IMR-90 (cell line): ENCODE results near the gene PCED1A. TPM values are rescaled to one million over a fixed set of nuclear protein-coding genes. Genes with fewer than 3 reads are reported as not detected.

ENCODE experiments used
- ATAC-seq: fragments of 200-7000 bp; cut with Tn5 transposase; 2 replicates; pipeline ENCODE4 v1.9.1; 2020; ENCODE audit warnings: low read depth, mild to moderate bottlenecking, moderate library complexity
- BruUV-seq: library from RNA; stranded (reverse); fragments of 400-500 nt; replicated peaks from 2 replicates; lab custom pipeline; 2021; lab: Mats Ljungman, UMichigan
- CTCF ChIA-PET: fragments of 300-600 bp; formaldehyde crosslinking; extraction: SDS; loops from one replicate; lab custom pipeline; 2021; ENCODE audit warnings: antibody characterized with exemption; lab: Yijun Ruan, JAX
- POLR2A ChIA-PET: fragments of 300-600 bp; sonication (Branson Sonifier 250); formaldehyde crosslinking; loops from one replicate; lab custom pipeline; 2022; ENCODE audit warnings: antibody characterized with exemption; ENCODE audit not compliant: unreplicated experiment; lab: Charles Lee
- DNase-seq: peaks from one replicate; pipeline ENCODE4 v3.0.0; 2013
- H2AFZ ChIP-seq: replicated peaks from 2 replicates; pipeline ENCODE3; 2013; ENCODE audit warnings: low read length, mild to moderate bottlenecking; ENCODE audit not compliant: poor library complexity
- H2AK5ac ChIP-seq: 2 replicates; pipeline ENCODE4 v1.6.1; 2013; ENCODE audit warnings: low read depth, low read length, inconsistent platforms
- H2AK9ac ChIP-seq: replicated peaks from 2 replicates; pipeline ENCODE3; 2013; ENCODE audit warnings: mild to moderate bottlenecking, low read depth, low read length, moderate library complexity; ENCODE audit not compliant: poor library complexity
- H2BK120ac ChIP-seq: 2 replicates; pipeline ENCODE4 v1.6.1; 2013; ENCODE audit warnings: low read depth, low read length, inconsistent platforms
- H2BK15ac ChIP-seq: 3 replicates; pipeline ENCODE4 v1.6.1; 2013; ENCODE audit warnings: low read depth, low read length, inconsistent platforms
- H2BK20ac ChIP-seq: 2 replicates; pipeline ENCODE4 v1.6.1; 2013; ENCODE audit warnings: low read depth, mild to moderate bottlenecking, inconsistent platforms, low read length, moderate library complexity
- H2BK5ac ChIP-seq: 2 replicates; pipeline ENCODE4 v1.6.1; 2013; ENCODE audit warnings: mild to moderate bottlenecking, low read depth, low read length, inconsistent platforms; ENCODE audit not compliant: poor library complexity, severe bottlenecking
- H3K14ac ChIP-seq: replicated peaks from 2 replicates; pipeline ENCODE4 v1.6.1; 2013; ENCODE audit warnings: low read depth, low read length, inconsistent platforms
- H3K18ac ChIP-seq: 2 replicates; pipeline ENCODE4 v1.6.1; 2013; ENCODE audit warnings: low read depth, low read length, control low read depth
- H3K23ac ChIP-seq: 2 replicates; pipeline ENCODE4 v1.6.1; 2013; ENCODE audit warnings: low read depth, low read length, inconsistent platforms
- H3K27ac ChIP-seq: 2 replicates; pipeline ENCODE4 v1.5.1; 2013; ENCODE audit warnings: mild to moderate bottlenecking, control low read depth, low read length; ENCODE audit not compliant: insufficient read depth
- H3K27me3 ChIP-seq: 2 replicates; pipeline ENCODE4 v1.6.1; 2013; ENCODE audit warnings: low read length; ENCODE audit not compliant: control insufficient read depth, insufficient read depth
- H3K36me3 ChIP-seq: 2 replicates; pipeline ENCODE4 v1.6.1; 2013; ENCODE audit warnings: low read length, mixed read lengths; ENCODE audit not compliant: control insufficient read depth, insufficient read depth
- H3K4ac ChIP-seq: 2 replicates; pipeline ENCODE4 v1.6.1; 2013; ENCODE audit warnings: low read depth, low read length, inconsistent platforms
- H3K4me1 ChIP-seq: 2 replicates; pipeline ENCODE4 v1.6.1; 2013; ENCODE audit warnings: low read length, mixed read lengths; ENCODE audit not compliant: control insufficient read depth, insufficient read depth
- H3K4me2 ChIP-seq: 2 replicates; pipeline ENCODE4 v1.6.1; 2013; ENCODE audit warnings: low read depth, mild to moderate bottlenecking, control low read depth, low read length, moderate library complexity
- H3K4me3 ChIP-seq: 2 replicates; pipeline ENCODE4 v1.5.1; 2013; ENCODE audit warnings: low read depth, mild to moderate bottlenecking, control low read depth, low read length, moderate library complexity; ENCODE audit not compliant: insufficient read depth
- H3K56ac ChIP-seq: 2 replicates; pipeline ENCODE4 v1.6.1; 2013; ENCODE audit warnings: low read length, inconsistent platforms; ENCODE audit not compliant: insufficient read depth; ENCODE audit errors: extremely low read depth
- H3K79me1 ChIP-seq, 2 experiments: 2 replicates each; pipeline ENCODE4 v1.6.1; 2013; ENCODE audit warnings: low read length in 2 of 2, inconsistent platforms in 1 of 2, low read depth in 1 of 2
- H3K9ac ChIP-seq: 2 replicates; pipeline ENCODE4 v1.6.1; 2013; ENCODE audit warnings: low read depth, low read length, control low read depth
- H3K9me1 ChIP-seq: 2 replicates; pipeline ENCODE4 v1.6.1; 2013; ENCODE audit warnings: low read length, inconsistent platforms; ENCODE audit not compliant: insufficient read depth
- H3K9me3 ChIP-seq: 2 replicates; pipeline ENCODE4 v1.6.1; 2013; ENCODE audit warnings: low read length; ENCODE audit not compliant: control insufficient read depth, insufficient read depth
- H4K20me1 ChIP-seq: 2 replicates; pipeline ENCODE4 v1.6.1; 2013; ENCODE audit warnings: low read length, inconsistent platforms; ENCODE audit not compliant: insufficient read depth
- H4K5ac ChIP-seq: 2 replicates; pipeline ENCODE4 v1.6.1; 2013; ENCODE audit warnings: mild to moderate bottlenecking, low read depth, low read length, control low read depth
- H4K8ac ChIP-seq, 2 experiments: 2 replicates each; pipeline ENCODE4 v1.6.1; 2013; ENCODE audit warnings: low read depth in 2 of 2, low read length in 2 of 2, control low read depth in 1 of 2, inconsistent platforms in 1 of 2
- H4K91ac ChIP-seq: 2 replicates; pipeline ENCODE4 v1.6.1; 2013; ENCODE audit warnings: low read depth, low read length, inconsistent platforms; ENCODE audit not compliant: insufficient read depth
- BHLHE40 ChIP-seq: fragments of 150-350 bp; IDR thresholded peaks from 2 replicates; pipeline ENCODE4 v1.6.1; 2016; ENCODE audit warnings: mild to moderate bottlenecking, low read depth, low read length
- MAFK ChIP-seq: IDR thresholded peaks from 2 replicates; pipeline ENCODE4 v1.6.1; 2012; ENCODE audit warnings: low read depth, low read length, improper control_type of control experiment
- NFE2L2 ChIP-seq: fragments of 150-350 bp; IDR thresholded peaks from 2 replicates; pipeline ENCODE4 v1.6.1; 2016; ENCODE audit warnings: low read depth, mild to moderate bottlenecking, low read length
- RCOR1 ChIP-seq: IDR thresholded peaks from 2 replicates; pipeline ENCODE4 v1.6.1; 2012; ENCODE audit warnings: mild to moderate bottlenecking, low read length, improper control_type of control experiment; ENCODE audit not compliant: insufficient replicate concordance
- WGBS, 2 experiments: methylation state at CpG; one replicate each; pipeline versions ENCODE4 v1.1.5 to v1.1.7; 2013; ENCODE audit warnings: missing lambda C conversion rate in 2 of 2; ENCODE audit not compliant: insufficient read length in 1 of 2; ENCODE audit errors: extremely low coverage in 2 of 2; 5-methylcytosine and 5-hydroxymethylcytosine counted together
- dilution Hi-C: fragments of 300-500 bp; cut with HindIII; formaldehyde crosslinking; loops from one replicate; pipeline ENCODE4 v1.14.3; 2018; ENCODE audit warnings: low sequenced_read_pairs; ENCODE audit not compliant: unreplicated experiment
- in situ Hi-C: fragments of 300-500 bp; cut with MboI; formaldehyde crosslinking; loops from 3 replicates; pipeline ENCODE4 v1.14.3; 2019; ENCODE audit warnings: low sequenced_read_pairs, inconsistent platforms, mixed read lengths
- intact Hi-C: fragments of 100-400 bp; cut with micrococcal nuclease; formaldehyde crosslinking; loops from 2 replicates; pipeline ENCODE4 v1.10.0; 2022
- polyA plus RNA-seq, 3 experiments: library from polyadenylated mRNA; depleted of rRNA; stranded (reverse); fragments of >200 nt; gene quantifications; 2 replicates each; pipeline ENCODE4 v1.2.3, GENCODE V29; 2012; ENCODE audit warnings: low replicate concordance in 1 of 3
- total RNA-seq: library from RNA; depleted of rRNA; stranded (reverse); fragments of >200 nt; gene quantifications from 2 replicates; pipeline ENCODE4 v1.2.3, GENCODE V29; 2012
- TF ChIP-seq, protein P1 (sequence below): fragments of 150-350 bp; IDR thresholded peaks from 2 replicates; pipeline ENCODE4 v1.6.1; 2017; ENCODE audit warnings: mild to moderate bottlenecking, antibody characterized with exemption, low read length, low read depth
- TF ChIP-seq, protein P2 (sequence below): conservative IDR thresholded peaks from 2 replicates; pipeline ENCODE4 v1.5.1; 2012; ENCODE audit warnings: mild to moderate bottlenecking, low read depth, low read length, improper control_type of control experiment

Gene PCED1A
- total and polyA plus RNA-seq, 2 of the 4 experiments (the other 2 are of a cell fraction): 9.7 to 33.4 TPM

DNA sequence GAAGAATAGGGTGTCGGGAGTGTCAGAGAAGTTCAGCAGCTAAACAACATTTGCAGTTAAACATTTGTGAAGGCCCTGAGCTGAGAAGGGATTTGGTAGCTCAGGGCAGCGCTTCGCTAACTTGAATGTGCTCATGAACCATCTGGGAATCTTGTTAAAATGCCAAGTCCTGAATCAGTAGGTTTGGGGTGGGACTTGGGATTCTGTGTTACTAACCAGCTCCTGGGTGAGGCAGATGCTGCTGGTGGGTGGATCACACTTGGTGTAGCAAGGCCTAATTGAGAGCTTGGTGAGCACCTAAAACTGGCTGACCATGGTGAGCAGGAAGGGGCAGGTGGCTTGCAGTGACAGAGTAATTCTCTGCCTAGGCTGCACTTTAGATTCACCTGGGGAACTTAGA lies 38.7 kb upstream of the PCED1A start:
- H3K4ac ChIP-seq: no peak overlapping the region
- intact Hi-C loops: loop anchor here (2.0 kb wide), 1 partner anchor 122 kb away; no protein-coding TSS in a partner anchor
- H2BK5ac ChIP-seq: no peak overlapping the region
- H3K27ac ChIP-seq: no peak overlapping the region
- peaks cover 41% of the 10 kb centered on the region for H4K20me1 ChIP-seq
- H4K5ac ChIP-seq: no peak overlapping the region
- no peak overlapping the region for H3K14ac ChIP-seq
- no peak overlapping the region for H3K9ac ChIP-seq
- in situ Hi-C loops: loop anchor here (10.0 kb wide), 1 partner anchor 116 kb away; no protein-coding TSS in a partner anchor
- no CpG with 5 or more reads among the region's 3 CpGs for WGBS, 2 experiments
- no peak overlapping the region for H4K8ac ChIP-seq
- H2AK9ac ChIP-seq: no peak overlapping the region
- H3K23ac ChIP-seq: no peak overlapping the region
- H3K27me3 ChIP-seq: no peaks in the 10 kb centered on the region
- peak; percentile 92 for ATAC-seq
- no peaks in the 10 kb centered on the region for H3K9me3 ChIP-seq
- peaks cover 16% of the 10 kb centered on the region for H3K9me1 ChIP-seq
- no peak overlapping the region for H2BK120ac ChIP-seq
- TF ChIP-seq RCOR1: peak; percentile 26
- TF ChIP-seq, protein P1, sequence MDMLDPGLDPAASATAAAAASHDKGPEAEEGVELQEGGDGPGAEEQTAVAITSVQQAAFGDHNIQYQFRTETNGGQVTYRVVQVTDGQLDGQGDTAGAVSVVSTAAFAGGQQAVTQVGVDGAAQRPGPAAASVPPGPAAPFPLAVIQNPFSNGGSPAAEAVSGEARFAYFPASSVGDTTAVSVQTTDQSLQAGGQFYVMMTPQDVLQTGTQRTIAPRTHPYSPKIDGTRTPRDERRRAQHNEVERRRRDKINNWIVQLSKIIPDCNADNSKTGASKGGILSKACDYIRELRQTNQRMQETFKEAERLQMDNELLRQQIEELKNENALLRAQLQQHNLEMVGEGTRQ: no peak
- TF ChIP-seq, protein P2, sequence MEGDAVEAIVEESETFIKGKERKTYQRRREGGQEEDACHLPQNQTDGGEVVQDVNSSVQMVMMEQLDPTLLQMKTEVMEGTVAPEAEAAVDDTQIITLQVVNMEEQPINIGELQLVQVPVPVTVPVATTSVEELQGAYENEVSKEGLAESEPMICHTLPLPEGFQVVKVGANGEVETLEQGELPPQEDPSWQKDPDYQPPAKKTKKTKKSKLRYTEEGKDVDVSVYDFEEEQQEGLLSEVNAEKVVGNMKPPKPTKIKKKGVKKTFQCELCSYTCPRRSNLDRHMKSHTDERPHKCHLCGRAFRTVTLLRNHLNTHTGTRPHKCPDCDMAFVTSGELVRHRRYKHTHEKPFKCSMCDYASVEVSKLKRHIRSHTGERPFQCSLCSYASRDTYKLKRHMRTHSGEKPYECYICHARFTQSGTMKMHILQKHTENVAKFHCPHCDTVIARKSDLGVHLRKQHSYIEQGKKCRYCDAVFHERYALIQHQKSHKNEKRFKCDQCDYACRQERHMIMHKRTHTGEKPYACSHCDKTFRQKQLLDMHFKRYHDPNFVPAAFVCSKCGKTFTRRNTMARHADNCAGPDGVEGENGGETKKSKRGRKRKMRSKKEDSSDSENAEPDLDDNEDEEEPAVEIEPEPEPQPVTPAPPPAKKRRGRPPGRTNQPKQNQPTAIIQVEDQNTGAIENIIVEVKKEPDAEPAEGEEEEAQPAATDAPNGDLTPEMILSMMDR: no peak
- 0 out of 2 replicates have a peak, but pooled peaks have one; percentile 17 for TF ChIP-seq BHLHE40
- TF ChIP-seq MAFK: peak; percentile 12; the same call in 1 of the 2 replicates
- TF ChIP-seq NFE2L2: no peak
- dilution Hi-C loops: no loop called here
- H3K4me3 ChIP-seq: no peak overlapping the region
- H3K4me1 ChIP-seq: peaks cover 7% of the 10 kb centered on the region; the same call in 1 of the 2 replicates
- no peak overlapping the region for H3K4me2 ChIP-seq
- no peak overlapping the region for H2AK5ac ChIP-seq
- H3K79me1 ChIP-seq: peaks cover 15 to 76% of the 10 kb centered on the region in 2 experiments
- POLR2A ChIA-PET: no interaction called here
- no peak overlapping the region for H3K18ac ChIP-seq
- H2AFZ ChIP-seq: no peak overlapping the region
- H4K91ac ChIP-seq: no peak overlapping the region
- no peak overlapping the region for H2BK20ac ChIP-seq
- CTCF ChIA-PET: interaction anchor here (0.6 kb wide), 1 partner anchor 273 kb away, joined by 3 read pairs; no protein-coding TSS in a partner anchor
- H3K56ac ChIP-seq: no peak overlapping the region
- H3K36me3 ChIP-seq: no peaks in the 10 kb centered on the region
- peak; percentile 93 for DNase-seq
- BruUV-seq: no TSS peak
- H2BK15ac ChIP-seq: no peak overlapping the region
